ENCODE results near the gene MAP3K20.
"Not testable (repeated sequence)": the region's sequence is repeated elsewhere in the genome, so short reads cannot be mapped to it uniquely, and the experiment has no call there.

MAP3K20 gene

DNA sequence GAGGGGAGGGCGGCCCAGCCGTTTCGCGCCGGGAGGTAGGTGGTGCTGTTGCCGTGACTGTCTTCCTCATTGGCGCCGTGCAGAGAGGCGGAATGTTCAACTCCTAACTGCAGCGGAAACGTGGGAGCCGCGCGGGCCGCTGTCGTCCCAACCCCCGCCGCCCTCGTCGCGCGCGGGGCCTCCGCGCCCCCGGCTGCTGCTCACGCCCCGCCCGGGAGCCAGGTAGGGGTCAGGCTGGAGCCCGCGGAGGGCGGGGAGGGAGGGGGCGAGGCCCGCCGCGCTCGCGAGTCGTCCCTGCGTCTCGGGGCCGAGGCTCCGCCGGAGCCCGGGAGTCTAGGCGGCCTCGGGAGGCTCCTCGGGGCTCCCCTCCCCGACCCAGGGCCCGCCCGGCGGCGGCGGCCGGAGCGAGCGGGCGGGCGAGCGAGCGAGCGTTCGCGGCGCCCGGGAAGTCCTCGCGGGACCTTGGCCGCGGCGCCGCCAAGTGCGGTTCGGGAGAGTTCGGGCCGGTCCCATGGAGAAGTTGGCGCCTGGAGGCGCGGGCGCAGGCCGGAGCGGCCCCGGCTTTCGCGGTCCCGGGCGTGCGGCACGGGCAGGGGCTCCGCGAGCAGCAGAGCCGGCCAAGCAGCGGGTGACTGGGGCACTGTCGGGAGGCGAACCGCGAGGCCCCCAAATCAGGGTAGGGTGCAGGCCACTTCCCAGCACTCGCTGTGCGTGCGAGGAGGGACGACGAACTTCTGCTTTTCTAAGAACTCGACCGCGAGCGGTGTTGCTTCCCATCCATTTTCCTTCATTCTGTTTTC, at the start of gene MAP3K20:
Gene MAP3K20, plus strand, starts transcription at position 66 of the 800 bp plus-strand sequence. CDS start 15,186 bp downstream, outside the sequence.
- H3K27ac Mint-ChIP-seq, result peak within 1 kb of the TSS; percentile 87
- H3K27me3 Mint-ChIP-seq, result peaks cover 52% of the 10 kb centered on the region
- H3K9me3 Mint-ChIP-seq, result no peaks in the 10 kb centered on the region

GRCh38 chr2:173026479-173026878, 49.2 kb upstream of the MAP3K20 start:
- Mint-ChIP-seq H3K27ac (no peak overlapping the region), H3K36me3 (ENCODE audit: low read depth) (no peaks in the 10 kb centered on the region), H3K27me3 (no peaks in the 10 kb centered on the region), H3K4me1 (ENCODE audit: low read depth) (no peaks in the 10 kb centered on the region), H3K4me3 (no peak overlapping the region), H3K9me3 (no peaks in the 10 kb centered on the region)

More for the DNA sequence above, at the start of gene MAP3K20:
- no peaks in the 10 kb centered on the region for H3K36me3 Mint-ChIP-seq (ENCODE audit: low read depth)
- H3K4me1 Mint-ChIP-seq (ENCODE audit: low read depth), result peaks cover 10% of the 10 kb centered on the region
- peak within 1 kb of the TSS; percentile 84 for H3K4me3 Mint-ChIP-seq

GRCh38 chr2:173027181-173028128, 48.2 kb upstream of the MAP3K20 start:
- no peaks in the 10 kb centered on the region for H3K4me1 Mint-ChIP-seq (ENCODE audit: low read depth)
- no peaks in the 10 kb centered on the region for H3K9me3 Mint-ChIP-seq
- no peak overlapping the region for H3K4me3 Mint-ChIP-seq
- no peak overlapping the region for H3K27ac Mint-ChIP-seq
- H3K36me3 Mint-ChIP-seq (ENCODE audit: low read depth), result no peaks in the 10 kb centered on the region
- no peaks in the 10 kb centered on the region for H3K27me3 Mint-ChIP-seq

DNA sequence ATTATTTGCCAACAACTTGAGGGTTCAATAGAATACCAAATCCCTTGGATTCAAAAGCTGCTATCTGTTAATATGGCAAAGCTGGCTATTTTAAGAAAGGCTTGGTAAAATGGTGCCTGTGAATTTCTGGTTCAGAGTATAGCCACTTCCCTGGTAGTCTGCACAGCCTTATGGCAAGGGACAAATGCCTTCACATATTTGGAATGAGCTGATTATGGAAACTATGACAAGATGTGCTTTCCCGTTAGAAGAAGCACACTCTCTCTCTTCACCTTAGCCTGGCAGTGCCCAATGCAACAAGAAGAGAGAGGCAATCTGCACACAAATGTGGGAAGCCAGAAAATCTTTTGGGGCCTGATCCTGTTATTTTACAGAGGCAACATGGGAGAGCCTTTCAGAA, 47.5 kb upstream of the MAP3K20 start:
- no peaks in the 10 kb centered on the region for H3K4me1 Mint-ChIP-seq (ENCODE audit: low read depth)
- no peaks in the 10 kb centered on the region for H3K9me3 Mint-ChIP-seq
- H3K4me3 Mint-ChIP-seq, result no peak overlapping the region
- H3K27me3 Mint-ChIP-seq, result no peaks in the 10 kb centered on the region
- no peaks in the 10 kb centered on the region for H3K36me3 Mint-ChIP-seq (ENCODE audit: low read depth)
- H3K27ac Mint-ChIP-seq, result no peak overlapping the region

- Mint-ChIP-seq H3K27me3 (no peaks in the 10 kb centered on the region), H3K4me1 (ENCODE audit: low read depth) (no peaks in the 10 kb centered on the region), H3K4me3 (no peak overlapping the region), H3K36me3 (ENCODE audit: low read depth) (no peaks in the 10 kb centered on the region), H3K9me3 (no peaks in the 10 kb centered on the region), H3K27ac (no peak overlapping the region)
These were observed 47.0 kb upstream of the MAP3K20 start for GRCh38 chr2:173028671-173029070.

DNA sequence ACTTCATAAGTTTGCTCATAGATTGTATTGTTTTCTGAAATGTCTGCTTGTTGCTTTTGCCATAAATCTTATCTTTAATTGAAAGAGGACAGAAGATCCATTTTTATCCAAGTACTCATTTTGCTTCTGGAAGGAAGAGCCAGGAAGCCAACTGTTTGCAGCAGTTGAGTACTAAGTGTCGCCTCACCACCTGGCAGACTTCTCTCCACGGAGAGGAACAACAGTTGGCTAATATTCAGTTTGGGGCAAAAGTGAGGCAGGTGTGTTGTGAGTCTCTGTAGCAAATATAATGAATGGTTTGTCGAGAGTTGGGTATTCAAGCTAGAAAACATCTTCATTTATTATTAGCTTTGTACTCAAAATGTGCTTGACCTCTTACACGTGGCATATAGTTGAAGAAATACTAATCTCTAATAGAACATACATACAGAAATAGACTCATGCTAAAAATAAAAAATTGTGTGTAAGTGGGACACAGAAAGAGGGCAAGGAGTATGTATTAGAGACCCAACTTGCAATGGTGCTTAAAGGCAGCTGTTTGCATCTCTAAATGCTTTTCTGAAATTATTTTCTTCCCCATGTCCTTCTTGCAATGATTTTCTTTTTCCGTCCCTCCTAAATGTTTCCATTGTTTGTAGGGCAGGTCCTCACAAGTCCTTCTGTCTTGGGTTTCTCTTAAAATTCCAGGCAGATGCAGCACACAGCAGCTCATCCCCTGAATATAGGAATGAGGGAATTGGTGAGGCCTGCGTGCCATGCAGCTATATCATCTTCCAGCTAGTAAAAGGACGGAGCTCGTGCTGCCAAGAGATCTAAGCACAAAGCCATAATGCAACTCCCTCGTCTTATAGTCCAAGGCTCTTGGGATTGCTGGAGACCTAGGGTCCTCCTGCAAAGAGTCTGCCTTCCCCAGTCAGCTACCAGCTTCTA, 44.8 kb upstream of the MAP3K20 start:
- Mint-ChIP-seq H3K27me3 (peaks cover 3% of the 10 kb centered on the region), H3K4me1 (ENCODE audit: low read depth) (peaks cover 5% of the 10 kb centered on the region), H3K27ac (no peak overlapping the region), H3K9me3 (no peaks in the 10 kb centered on the region), H3K36me3 (ENCODE audit: low read depth) (no peaks in the 10 kb centered on the region), H3K4me3 (no peak overlapping the region)

- Mint-ChIP-seq H3K36me3 (ENCODE audit: low read depth) (no peaks in the 10 kb centered on the region), H3K27me3 (peaks cover 3% of the 10 kb centered on the region), H3K27ac (no peak overlapping the region), H3K4me3 (no peak overlapping the region), H3K9me3 (no peaks in the 10 kb centered on the region), H3K4me1 (ENCODE audit: low read depth) (peaks cover 5% of the 10 kb centered on the region)
These were observed 43.6 kb upstream of the MAP3K20 start for GRCh38 chr2:173032032-173032431.

- Mint-ChIP-seq H3K36me3 (ENCODE audit: low read depth) (no peaks in the 10 kb centered on the region), H3K9me3 (no peaks in the 10 kb centered on the region), H3K27me3 (peaks cover 3% of the 10 kb centered on the region), H3K4me1 (ENCODE audit: low read depth) (peaks cover 5% of the 10 kb centered on the region), H3K27ac (no peak overlapping the region), H3K4me3 (no peak overlapping the region)
These were observed 42.6 kb upstream of the MAP3K20 start for GRCh38 chr2:173033084-173033483.

- Mint-ChIP-seq H3K36me3 (ENCODE audit: low read depth) (no peaks in the 10 kb centered on the region), H3K27me3 (peaks cover 3% of the 10 kb centered on the region), H3K4me3 (no peak overlapping the region), H3K4me1 (ENCODE audit: low read depth) (peaks cover 5% of the 10 kb centered on the region), H3K9me3 (no peaks in the 10 kb centered on the region), H3K27ac (no peak overlapping the region)
These were observed 41.5 kb upstream of the MAP3K20 start for GRCh38 chr2:173034143-173034542.

DNA sequence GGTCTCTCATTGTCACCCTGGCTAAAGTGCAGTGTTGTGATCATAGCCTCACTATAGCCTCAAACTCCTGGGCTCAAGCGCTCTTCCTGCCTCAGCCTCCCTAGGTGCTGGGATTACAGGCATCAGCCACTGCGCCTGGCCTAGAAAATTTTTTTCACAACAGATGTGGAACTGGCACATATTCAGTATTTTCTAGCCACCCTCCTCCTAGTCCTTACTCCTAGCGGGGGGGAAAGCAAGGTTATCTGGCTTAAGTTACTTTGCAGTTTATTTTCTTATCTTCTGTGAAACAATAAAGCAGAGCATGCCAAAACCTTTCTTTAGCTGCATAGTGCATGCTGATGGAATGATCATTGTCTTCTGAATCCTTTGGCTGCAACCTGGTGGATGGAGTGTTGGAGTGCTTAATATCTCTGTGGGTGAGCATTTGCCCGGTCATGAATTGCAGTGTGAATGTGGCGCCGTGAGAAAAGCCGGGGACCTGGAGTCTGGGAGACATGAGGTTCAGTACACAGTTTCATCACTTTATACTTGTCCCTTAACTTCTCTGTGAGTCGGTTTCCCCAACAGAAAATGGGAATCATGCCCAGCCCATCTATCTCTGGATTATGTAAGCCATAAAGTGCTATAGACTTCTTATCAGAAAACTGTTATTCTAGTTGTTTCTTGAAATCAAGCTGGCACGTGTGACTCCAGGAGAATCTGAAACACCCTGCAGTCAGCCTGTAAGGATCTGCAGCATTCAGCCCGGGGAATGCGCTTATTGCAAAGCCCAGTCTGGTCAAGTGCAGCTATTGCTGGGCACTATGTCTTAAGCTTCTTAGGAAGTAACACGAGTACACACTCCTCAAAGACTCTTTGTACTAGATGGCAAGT, 38.2 kb upstream of the MAP3K20 start:
- peaks cover 5% of the 10 kb centered on the region for H3K4me1 Mint-ChIP-seq (ENCODE audit: low read depth)
- H3K4me3 Mint-ChIP-seq, result no peak overlapping the region
- no peaks in the 10 kb centered on the region for H3K36me3 Mint-ChIP-seq (ENCODE audit: low read depth)
- peaks cover 3% of the 10 kb centered on the region for H3K27me3 Mint-ChIP-seq
- no peak overlapping the region for H3K27ac Mint-ChIP-seq
- H3K9me3 Mint-ChIP-seq, result no peaks in the 10 kb centered on the region

DNA sequence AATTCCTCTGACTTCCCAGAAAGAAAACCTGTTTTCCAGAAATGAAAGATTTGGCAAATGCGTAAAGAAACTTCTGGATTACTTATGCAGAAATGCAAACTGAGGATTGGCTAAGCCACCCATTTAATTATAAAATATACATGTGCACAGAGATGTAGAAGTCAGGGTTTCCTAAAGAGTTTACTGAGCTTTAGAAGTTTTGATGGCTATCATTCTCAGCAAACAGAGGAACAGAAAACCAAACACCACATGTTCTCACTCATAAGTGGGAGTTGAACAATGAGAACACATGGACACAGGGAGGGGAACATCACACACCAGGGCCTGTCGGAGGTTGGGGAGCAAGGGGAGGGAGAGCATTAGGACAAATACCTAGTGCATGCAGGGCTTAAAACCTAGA, 37.4 kb upstream of the MAP3K20 start:
- H3K27ac Mint-ChIP-seq; H3K4me1 Mint-ChIP-seq (ENCODE audit: low read depth); H3K9me3 Mint-ChIP-seq; H3K4me3 Mint-ChIP-seq; H3K27me3 Mint-ChIP-seq; H3K36me3 Mint-ChIP-seq (ENCODE audit: low read depth): not testable (repeated sequence)

GRCh38 chr2:173040729-173041128, 34.9 kb upstream of the MAP3K20 start:
- H3K9me3 Mint-ChIP-seq, result no peaks in the 10 kb centered on the region
- no peaks in the 10 kb centered on the region for H3K36me3 Mint-ChIP-seq (ENCODE audit: low read depth)
- H3K27me3 Mint-ChIP-seq, result no peaks in the 10 kb centered on the region
- no peaks in the 10 kb centered on the region for H3K4me1 Mint-ChIP-seq (ENCODE audit: low read depth)
- no peak overlapping the region for H3K27ac Mint-ChIP-seq
- no peak overlapping the region for H3K4me3 Mint-ChIP-seq

GRCh38 chr2:173043476-173043875, 32.2 kb upstream of the MAP3K20 start:
- H3K4me3 Mint-ChIP-seq, result no peak overlapping the region
- H3K27me3 Mint-ChIP-seq, result no peaks in the 10 kb centered on the region

More at GRCh38 chr2:173043476-173043875, 32.2 kb upstream of the MAP3K20 start:
- no peaks in the 10 kb centered on the region for H3K9me3 Mint-ChIP-seq
- H3K27ac Mint-ChIP-seq, result no peak overlapping the region
- H3K36me3 Mint-ChIP-seq (ENCODE audit: low read depth), result no peaks in the 10 kb centered on the region
- H3K4me1 Mint-ChIP-seq (ENCODE audit: low read depth), result peaks cover 3% of the 10 kb centered on the region

Measured in stimulated activated naive CD8-positive, alpha-beta T cell treated with anti-CD3 and anti-CD28 coated beads, Interleukin-15, Interleukin-2, amounts not matched to agents 100 ng/mL and 50 ng/mL, for 24 hours (primary cell).